GM19468 (cell line): ENCODE results near the gene NECTIN4.
"Not testable (repeated sequence)": the region's sequence is repeated elsewhere in the genome, so short reads cannot be mapped to it uniquely, and the experiment has no call there.

Experiments
- ATAC-seq: cut with Tn5 transposase; IDR thresholded peaks from one replicate; pipeline ENCODE4 v1.9.1; 2021; ENCODE audit warnings: mild to moderate bottlenecking, moderate library complexity, moderate number of reproducible peaks; ENCODE audit not compliant: unreplicated experiment; ENCODE audit errors: extremely low read depth

Gene NECTIN4

DNA sequence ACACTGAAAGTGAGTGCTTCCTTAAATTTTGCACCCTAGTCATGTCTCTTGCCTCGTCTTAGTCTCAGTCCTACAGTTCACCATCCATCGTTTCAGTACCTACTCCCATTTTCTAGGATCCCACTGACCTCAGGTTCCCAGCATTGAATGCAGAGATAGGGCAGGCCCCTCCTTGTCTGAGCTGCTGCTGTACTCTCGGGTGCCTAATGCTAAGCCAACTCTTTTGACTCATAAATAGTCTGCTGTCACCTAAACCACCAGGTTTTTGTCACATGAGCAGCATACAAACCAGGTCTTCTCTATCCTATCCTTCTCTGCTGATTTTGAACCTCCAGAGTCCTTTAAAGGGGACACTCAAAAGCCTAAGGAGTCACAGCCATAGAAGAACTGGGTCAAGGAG lies 22.7 kb downstream of the NECTIN4 start:
- ATAC-seq: no peak

DNA sequence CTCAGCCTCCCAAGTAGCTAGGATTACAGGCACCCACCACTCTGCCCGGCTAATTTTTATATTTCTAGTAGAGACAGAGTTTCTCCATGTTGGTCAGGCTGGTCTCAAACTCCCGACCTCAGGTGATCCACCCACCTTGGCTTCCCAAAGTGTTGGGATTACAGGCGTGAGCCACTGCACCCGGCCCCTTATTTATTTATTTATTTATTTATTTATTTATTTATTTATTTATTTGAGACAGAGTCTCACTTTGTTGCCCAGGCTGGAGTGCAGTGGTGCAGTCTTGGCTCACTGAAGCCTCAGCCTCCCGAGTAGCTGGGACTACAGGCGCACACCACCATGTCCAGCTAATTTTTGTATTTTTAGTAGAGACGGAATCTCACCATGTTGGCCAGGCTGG lies 23.7 kb downstream of the NECTIN4 start:
- not testable (repeated sequence) for ATAC-seq

DNA sequence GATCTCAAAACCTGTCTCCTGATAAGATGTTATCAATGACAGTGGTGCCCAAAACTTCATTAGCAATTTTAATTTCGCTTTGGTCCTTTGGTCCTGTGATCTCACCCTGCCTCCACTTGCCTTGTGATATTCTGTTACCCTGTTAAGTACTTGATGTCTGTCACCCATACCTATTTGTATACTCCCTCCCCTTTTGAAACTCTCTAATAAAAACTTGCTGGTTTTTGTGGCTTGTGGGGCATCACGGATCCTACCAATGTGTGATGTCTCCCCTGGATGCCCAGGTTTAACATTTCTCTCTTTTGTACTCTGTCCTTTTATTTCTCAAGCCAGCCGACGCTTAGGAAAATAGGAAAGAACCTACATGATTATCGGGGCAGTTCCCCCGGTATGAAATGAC lies 25.4 kb downstream of the NECTIN4 start:
- not testable (repeated sequence) for ATAC-seq

DNA sequence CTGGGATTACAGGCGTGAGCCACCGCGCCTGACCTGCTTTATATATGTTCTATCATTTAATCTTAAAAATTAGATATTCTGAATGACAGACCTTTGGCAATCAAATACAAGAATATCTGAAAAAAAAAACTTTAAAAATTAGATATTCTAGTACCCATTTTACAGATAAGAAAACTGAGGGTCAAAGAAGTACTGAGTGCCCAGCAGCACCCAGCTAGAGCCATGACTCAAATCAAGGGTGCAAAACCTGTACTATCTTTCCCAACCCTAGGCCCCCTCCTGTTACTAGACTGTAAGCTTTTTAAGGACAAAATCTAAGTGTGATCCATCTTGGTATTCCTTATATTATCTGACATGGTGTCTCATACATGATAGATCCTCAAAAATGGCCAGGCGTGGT lies 27.9 kb downstream of the NECTIN4 start:
- ATAC-seq: no peak

DNA sequence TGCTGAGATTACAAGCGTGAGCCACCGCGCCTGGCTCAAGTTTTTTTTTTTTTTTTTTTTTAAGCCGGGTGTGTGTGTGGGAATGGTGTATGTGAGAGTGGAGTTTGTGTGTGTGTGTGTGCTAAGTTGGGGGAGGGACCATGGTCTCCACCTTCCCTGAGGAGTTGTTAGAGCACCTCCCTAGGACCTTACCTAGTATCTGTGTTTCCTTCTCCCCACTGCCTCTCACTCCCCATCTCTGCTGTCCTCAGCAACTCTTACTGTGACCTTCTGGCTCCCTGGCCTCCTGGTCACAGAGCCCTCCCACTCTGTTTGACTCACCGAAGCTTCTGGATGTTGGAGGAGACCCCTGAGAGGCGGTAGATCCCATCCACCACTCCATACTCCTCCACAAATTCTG lies 30.1 kb downstream of the NECTIN4 start:
- no peak for ATAC-seq

DNA sequence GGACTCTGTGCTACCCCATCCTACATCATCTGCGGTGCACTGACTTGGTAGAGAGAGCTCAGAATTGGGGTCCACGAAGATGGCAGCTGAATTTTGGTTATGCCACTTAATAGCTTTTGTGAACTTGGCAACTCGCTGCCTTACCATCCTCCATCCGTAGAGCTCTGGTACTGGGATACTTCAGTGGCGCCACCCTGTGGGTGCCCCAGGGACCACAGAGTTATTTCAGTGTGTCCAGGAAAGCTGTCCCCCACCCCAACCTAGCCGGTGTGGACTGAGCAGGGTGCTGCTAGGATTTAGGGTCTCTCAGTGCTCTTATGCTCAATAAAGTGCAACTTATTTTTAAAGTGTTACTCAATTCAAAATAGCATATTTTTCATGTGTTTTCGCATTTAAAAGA lies 34.6 kb downstream of the NECTIN4 start:
- no peak for ATAC-seq

DNA sequence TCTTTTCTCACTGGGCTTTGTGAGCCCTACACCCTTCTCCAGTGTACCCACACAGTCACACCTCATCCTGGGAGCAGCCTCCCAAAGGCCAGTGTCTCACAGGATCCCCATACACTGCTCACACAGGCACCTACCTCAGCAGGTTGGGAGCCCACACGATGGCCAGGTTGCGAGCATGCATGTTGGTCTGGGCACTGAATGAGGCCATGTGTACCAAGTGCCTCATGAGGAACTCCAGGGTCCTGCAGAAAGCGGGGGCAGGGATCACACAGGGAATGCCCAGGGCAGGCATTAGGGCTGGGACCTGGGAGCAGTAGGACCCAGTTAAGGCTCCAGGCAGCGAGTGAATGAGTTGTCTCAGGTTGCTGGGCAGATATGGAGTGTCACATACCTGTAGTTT lies 35.1 kb downstream of the NECTIN4 start:
- no peak for ATAC-seq

DNA sequence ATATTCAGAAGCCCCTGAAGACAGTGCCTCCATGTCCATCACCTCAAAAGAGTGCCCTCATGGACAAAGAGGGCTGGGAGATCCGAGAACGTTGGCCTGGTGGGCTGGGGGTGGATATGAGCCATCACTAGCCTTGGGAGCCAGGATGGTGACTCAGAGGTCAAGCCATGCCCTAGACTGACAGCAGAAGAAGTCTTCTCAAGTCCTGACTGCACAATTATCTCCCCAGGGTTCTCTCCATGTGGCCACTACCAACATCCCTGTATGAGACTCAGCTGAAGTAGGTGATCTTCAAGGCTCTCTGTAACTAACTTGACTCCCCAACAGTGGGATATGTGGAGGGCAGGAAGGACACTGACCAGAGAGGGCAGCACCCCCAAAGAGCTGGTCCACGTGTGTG lies 36.5 kb downstream of the NECTIN4 start:
- no peak for ATAC-seq

DNA sequence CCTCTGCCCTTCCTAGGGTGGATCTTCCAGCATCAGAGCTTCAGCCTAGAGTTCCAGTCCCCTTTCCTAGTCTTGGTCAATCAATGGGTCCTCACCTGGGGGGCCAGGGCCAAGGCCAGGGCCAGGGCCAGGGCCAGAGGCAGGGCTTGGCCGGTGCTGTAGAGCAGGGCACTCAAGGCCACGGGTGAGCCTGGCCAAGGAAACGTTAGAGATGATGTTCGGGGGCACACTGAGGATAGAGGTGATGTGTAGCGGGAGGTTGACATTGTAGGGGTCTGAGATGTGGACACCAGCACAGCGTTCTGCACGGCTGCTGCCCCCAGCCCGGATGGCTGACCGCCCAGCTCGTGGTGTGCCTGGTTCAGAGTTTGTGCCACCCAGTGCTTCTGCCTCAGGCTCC lies 38.1 kb downstream of the NECTIN4 start:
- no peak for ATAC-seq

DNA sequence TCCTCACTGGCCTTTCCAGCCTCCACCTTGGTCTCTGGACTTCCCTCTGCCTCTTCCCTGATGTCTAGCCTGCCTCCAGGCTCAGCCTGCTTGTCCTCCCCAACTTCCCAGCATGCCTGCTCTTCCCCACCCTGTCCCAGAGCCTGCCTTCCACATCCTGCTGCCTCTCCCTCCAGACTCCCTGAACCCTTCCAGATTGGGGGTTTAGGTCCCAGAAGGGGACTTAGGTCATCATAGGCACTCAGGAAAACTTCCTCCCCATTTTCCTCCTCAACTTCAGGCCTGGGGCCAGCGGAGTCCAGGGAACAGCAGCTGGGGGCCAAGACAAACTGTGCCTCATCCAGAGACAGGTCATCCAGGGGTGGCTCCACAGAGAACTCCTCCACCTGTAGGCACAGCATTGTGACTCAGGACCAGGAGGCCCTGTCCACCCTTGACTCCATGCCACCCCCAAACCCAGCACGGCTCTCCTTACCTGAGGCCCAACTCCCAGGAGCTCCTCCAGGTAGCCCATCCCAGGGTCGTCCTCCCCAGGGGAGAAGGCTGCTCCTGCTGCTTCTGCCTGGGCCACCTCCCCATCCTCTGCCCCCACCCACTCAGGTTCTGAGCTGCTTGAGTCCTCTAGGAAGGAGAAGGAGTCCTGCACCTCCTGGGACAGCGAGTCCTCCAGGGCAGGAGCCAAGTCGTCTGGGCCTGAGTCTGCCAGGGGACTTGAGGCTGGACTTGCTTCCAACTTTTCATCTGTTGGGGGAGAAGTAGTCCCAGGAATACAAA lies 40.2 kb downstream of the NECTIN4 start:
- no peak for ATAC-seq

DNA sequence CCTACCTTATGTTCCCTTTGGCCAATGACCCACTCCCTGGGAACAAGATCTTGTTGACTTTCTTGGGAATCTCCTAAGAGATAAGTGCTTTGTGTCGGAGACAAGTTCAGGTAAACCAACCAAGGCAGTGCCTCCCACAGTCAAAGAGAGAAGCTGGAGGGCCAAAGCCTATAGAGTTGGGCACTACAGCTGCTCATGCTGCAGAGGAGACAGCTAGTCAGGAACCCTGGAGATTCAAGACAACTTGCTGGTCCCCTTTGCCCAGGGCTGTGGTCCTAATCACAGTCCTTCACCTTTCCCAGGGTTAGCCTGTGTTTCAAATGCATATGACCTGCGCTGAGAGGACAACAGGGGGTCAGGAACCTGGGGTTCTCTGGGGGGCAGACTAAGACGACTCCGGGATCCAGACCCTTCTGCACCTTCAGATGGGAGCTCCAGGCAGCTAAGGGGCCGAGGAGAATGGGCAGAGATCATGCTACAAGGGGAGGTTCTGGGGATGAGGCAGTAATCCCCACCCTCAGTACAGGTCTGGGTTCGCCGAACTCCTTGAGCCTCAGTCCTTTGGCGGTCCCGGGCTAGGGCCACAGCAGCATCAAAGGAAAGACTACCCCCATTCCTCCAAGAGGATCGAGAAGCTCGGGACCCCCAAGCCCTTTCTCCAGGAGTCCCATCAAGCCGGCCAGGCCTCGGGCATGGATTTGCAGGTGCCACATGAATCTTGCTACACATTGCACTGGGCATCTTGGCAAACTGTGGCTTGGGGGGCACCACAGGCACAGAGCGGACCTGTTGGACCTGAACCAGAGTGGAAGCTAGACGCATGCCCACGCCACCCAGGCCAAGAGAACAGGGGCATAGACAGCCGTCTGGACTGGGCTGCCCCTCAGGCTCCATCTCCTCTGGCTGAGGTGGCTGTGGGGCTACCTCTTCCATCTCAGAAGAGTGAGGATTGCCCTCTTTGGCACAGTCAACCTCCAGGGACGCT lies 41.6 kb downstream of the NECTIN4 start:
- no peak for ATAC-seq

DNA sequence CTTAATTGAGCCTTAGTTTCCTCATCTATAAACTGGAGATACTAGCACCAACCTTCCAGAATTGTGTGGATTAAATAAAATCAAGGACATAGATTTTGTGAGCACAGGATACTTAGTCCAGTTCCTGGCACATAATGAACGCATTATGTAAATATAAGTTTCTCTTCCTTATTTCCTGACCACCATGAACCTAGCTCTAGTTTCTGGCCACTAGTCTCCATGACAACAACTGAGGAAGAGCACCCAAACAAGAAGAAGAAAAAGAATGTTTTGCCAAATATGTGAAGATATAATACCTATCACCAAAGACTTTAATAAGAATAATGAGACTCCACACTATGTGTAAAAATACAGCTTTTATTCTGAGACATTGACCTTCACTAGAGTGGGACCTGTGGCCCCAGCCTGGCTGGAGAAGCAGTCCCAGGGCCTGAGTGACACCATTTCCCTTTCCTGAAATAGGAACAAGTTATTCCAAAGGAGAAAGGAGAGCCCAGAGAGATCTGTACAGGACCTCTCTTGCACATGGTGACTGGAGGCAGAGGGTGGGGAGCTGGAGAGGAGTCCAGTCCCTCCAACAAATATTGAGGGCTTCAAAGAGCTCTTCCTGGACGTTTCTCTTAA lies 42.6 kb downstream of the NECTIN4 start:
- ATAC-seq: no peak

DNA sequence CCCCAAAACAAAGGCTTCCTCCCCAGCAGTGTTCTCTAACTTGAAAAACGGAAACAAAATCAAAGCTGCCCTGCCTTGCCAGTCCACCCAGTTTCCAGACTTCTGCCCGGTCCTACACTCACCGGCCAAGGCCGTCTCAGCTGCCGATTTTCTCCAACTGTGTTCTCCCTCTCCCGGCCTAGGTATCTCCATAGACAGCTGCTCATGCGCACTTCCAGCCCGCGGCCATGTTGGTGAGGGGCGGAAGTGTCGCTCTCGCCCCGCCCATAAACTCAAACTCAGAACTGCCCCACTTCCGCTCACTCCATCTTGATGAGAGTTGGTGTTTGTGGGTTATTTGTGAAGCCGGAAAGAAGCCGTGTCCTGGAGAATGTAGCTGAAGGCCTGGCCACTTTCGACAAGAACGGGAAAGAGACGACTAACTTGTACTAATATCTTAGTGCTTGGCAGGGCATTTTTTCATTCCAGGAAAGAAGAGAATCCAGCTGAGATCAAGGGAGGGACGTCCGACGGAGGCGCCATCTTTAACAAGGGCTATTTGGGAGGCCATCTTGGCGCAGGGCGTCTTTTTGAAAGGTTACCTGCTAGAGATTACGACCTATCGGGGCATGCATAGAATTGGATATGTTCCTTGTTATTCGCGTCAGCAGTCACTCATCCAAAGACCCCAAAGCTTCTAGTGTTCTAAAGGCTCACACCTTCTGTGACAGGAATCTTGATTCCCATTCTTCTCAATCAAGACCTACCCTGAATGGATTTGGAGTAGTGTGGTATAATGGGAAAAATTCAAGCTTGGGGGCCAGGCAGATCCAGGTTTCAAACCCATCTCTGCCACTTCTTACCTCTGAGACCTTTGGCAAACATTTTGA lies 43.4 kb downstream of the NECTIN4 start, which contains the start of gene USF1:
Gene USF1 (minus strand): TSS at position 242 of the 869 bp plus-strand sequence. CDS start 2,702 bp downstream, outside the sequence.
- ATAC-seq: peak; percentile 35

DNA sequence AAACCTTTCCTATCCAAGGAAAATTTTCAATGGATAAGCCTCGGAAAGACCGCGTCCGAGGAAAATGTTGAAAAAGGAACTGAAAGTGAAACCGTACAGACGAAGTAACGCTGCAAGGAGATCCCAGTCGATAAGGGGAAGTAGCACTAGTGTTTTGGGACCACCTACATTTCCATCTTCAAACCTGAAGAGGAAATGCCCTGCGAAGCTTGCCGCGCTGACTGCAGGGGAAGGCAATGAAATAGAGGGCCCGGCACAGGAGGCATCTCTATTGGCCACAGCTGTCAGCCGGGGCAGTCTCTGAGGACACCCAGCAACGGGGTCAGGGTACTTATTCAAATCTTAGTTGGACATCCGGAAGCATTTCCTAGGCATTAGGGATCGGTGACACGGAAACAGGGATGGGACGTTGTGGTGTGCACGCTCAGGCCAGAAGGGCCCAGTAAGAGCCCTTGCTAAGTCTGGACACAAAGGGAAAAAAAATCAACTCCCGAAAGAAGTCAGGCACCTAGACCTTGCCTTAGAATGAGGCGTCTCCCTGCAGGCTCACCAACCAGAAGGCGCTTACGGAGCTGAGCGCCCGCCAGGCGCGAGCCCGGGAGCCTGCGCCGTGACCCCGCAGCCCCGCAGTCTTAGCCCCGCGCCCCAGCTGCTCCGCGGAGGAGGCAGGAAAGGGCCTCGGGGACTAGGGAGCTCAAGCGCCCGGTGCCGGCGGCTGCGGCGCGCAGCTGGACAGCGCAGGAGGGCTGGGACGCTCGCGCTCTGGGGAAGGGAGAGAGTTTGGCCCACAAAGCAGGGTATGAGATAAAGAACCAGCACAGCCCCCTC lies 44.2 kb downstream of the NECTIN4 start:
- ATAC-seq: peak; percentile 18

DNA sequence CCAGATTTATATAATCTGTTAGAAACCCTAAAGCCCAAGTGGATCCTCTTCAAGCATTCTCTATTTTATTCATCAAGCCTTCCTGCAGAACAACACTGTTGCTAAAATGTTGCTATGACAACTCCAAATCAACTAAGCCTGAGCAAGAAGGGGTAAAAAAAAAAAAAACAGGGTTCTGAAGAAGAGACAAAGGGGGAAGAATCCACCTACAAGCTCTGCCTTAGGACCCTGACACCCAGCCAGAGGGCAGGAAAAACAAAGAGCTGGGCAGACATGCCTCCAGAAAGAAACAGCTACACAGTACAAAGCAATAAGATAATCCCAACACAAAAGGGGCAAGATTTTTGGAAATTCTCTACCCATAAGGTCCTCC lies 44.8 kb downstream of the NECTIN4 start:
- ATAC-seq: no peak

DNA sequence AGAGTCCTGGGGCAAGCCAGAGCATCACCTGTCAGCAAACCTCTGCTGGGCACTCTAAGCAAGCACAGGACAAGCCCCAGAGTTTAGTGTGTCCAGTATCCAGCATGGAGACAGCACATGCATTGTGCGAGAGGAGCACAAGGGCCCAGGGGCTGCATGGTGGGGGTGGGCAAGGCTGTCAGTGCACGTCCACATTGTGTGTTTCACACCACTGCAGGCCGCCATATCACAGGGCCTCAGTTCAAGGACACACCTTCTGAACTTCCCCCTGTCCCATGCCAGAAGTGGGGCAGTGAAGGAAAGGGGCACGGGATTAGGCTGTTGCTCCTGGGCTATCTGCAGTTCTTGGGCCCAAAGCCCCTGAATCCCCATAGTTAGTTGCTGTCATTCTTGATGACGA lies 49.8 kb downstream of the NECTIN4 start:
- ATAC-seq: no peak

DNA sequence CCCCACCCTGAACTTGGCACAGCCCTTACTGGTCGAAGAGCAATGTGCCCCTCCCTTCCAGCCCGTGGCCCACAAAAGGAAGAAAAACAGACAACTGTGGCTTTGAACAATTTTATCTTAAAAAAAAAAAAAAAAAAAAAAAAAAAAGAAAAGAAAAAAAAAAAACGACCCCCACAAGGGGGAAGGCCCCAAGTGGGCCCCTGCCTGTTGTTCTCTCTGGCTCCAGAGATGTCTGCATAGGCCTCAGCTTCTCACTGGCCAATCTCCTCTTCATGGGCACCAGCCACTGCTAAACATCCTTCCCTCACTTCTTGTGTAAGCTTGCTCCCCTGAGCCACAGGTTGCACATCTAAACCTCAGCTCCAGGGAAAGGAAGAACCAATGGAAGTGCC lies 50.2 kb downstream of the NECTIN4 start:
- no peak for ATAC-seq

DNA sequence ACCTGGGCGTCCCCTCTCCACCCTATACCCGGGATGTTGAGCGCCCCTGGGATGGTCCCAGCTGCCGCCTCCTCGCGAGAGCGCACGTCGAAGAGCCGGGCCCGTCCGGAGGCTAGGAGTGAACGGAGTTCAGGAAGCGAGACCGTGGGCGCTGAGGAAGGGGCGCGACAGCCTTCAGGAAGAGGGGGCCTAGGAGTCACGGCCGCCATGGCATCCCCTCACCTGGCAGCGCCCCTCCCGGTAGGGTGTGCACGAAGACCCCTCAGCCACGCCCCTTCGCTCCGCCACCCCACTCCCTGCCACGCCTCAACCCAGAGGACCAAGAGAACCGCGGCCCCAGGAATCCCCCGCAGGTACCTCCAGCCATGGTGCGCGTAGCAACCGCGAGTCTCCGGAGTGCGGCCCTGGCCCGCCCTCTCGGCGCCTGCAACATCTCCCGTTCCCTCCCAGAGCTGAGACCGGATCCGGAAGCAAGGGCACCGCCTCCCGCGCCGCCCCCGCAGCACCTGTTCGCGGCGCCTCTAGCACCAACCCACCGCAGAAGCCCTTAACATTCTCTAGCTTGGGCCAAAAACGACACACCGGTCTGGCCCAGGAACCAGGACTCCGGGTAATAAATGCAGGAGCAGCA lies 50.7 kb downstream of the NECTIN4 start, which contains the start of gene TSTD1:
Gene TSTD1 (minus strand): TSS at position 442 of the 631 bp plus-strand sequence. CDS start 75 bp downstream, at position 367.
- peak; percentile 44 for ATAC-seq
